ELR (cell line): ENCODE results near the gene LARP4.
"Not testable (repeated sequence)": the region's sequence is repeated elsewhere in the genome, so short reads cannot be mapped to it uniquely, and the experiment has no call there.

Source experiments
- DNase-seq: peaks from one replicate; pipeline ENCODE4 v3.0.0-alpha.2; 2015; ENCODE audit warnings: low read depth

Gene LARP4

DNA sequence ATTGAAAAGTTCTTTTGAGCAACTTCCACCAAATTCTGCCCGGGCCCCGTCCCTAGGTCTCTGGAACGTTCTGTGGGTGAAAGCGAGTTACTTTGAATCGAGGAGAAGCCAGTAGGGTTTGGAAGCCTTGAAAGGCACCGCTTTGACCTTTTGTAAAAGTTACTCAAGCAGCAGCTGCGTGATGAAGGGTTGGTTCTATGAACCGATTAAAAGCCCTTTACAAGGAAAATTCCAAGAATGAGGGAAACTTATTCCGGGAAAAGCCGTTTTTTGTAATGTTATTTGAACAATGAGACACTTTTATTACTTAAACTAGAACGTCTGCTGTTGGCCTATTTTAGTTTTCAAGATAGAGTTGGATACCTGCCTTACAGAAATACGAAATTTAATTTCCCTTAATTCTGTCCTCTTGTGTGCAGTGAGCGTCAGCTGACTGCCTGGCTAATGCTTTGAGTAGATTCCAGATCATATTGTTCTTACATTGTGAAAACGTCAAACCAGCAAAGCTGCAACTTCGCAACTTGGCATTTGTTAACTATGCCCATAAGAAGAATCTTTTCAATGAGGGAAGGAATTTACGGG lies 906 bp downstream of the LARP4 start:
- DNase-seq: peak; percentile 41

DNA sequence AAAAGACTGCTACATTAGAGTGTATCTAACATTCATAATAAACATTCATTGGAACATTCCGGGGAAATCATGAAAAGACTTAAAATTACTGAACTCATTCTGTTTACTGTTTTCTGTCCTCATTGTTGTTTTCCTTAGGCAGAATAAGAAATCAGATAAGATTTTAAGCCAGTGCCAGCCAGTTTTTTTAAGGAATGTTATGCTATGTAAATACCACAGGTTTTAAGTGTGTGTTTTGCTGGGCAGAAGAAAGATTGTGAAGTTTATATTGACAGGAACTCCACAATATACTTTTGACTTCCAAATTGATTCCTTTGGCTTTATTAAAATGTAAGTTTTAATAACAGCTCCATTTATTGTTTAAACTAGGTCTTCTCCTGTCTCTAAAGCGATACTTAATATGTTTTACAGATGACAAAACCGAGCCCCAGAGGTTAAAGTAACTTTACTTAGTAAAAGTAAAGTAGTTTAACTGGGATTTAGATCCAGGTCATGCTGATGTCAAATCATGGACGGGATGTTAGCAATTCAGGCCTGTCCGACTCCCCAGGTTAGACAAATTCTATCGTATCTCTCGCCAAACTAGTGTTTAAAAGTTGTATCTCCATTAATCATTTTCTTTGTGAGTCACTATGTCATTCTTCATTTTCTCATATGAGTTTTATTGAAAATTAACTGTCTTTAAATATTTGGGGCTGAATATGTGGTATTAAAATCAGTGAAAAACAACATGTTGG lies 1.7 kb downstream of the LARP4 start:
- DNase-seq: peak; percentile 19

DNA sequence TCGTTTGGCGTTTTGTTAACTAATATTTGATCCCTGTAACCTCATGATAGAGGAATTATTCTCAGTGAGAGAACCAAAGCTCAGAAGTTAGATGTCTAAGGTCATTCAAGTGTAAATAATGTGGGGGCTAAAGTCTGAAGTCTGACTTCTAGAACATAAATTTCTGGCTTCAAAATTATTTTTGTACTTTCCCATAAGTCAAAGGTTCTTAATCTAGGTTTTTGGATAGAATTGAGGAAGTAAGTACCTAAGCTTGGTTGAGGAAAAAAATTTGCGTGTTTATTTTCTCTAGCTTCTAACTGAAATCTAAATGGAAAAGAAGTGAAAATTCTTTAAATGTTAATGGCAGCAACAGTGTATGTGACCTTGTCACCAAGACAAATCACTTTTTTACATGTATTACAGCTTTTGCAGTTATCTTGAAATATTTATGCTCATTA lies 2.3 kb downstream of the LARP4 start:
- no peak for DNase-seq

DNA sequence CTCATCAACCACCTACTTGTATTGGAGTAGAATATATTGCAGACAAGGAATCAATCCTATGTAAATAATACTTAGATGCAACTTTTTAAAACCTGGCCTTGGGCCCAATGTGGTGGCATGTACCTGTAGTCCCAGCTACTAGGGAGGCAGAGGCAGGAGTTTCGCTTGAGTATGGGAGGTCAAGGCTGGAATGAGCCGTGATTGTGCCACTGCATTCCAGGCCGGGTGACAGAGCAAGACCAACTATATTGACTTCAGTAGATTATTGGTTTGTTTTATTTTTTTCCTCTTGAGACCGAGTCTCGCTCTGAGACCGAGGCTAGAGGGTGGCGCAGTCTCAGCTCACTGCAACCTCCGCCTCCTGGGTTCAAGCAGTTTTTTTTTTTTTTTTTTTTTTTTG lies 3.6 kb downstream of the LARP4 start:
- DNase-seq: no peak

DNA sequence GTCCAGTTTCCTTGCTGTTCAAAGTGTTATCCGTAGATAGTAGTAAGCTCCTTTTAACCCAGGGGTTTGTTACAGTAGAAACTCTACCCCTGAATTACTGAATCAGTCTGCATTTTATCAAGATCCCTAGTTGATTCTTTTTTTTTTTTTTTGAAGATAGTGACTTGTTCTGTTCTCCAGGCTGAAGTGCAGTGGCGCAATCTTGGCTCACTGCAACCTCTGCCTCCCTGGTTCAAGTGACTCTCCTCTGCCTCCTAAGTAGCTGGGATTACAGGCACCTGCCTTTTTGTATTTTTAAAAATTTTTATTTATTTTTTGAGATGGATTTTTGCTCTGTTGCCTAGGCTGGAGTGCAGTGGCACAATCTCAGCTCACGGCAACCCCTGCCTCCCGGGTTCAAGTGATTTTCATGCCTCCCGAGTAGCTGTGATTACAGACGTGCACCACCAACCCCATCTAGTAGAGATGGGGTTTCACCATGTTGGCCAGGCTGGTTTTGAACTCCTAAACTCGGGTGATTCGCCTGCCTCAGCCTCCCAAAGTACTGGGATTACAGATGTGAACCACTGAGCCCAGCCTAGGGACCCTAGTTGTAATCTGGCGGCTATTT lies 10.5 kb downstream of the LARP4 start:
- no peak for DNase-seq

DNA sequence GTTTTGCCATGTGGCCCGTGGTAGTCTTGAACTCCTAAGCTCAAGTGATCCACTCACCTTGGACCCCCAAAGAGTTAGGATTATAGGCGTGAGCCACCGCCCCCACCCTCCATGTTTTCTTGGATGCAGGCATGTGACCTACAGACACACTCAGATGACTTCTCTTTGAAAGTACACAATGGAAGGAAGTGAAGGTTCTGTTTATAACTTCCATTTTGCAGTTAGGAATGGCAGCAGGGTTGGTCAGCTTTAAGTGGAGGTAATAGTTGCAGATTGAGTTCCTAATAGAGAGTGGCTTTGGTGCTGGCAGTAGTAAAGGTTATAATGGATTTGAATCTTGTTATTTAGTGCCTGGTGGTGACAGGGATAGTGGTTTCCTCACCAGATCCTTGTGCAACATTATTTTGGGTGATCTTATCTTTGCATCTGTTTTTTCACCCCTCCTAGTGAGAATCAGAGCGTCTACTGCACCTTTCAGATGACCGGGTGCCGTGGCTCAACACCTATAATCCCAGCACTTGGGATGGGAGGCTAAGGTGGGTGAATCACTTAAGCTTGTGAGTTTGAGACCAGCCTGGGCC lies 15.3 kb downstream of the LARP4 start:
- DNase-seq: no peak

DNA sequence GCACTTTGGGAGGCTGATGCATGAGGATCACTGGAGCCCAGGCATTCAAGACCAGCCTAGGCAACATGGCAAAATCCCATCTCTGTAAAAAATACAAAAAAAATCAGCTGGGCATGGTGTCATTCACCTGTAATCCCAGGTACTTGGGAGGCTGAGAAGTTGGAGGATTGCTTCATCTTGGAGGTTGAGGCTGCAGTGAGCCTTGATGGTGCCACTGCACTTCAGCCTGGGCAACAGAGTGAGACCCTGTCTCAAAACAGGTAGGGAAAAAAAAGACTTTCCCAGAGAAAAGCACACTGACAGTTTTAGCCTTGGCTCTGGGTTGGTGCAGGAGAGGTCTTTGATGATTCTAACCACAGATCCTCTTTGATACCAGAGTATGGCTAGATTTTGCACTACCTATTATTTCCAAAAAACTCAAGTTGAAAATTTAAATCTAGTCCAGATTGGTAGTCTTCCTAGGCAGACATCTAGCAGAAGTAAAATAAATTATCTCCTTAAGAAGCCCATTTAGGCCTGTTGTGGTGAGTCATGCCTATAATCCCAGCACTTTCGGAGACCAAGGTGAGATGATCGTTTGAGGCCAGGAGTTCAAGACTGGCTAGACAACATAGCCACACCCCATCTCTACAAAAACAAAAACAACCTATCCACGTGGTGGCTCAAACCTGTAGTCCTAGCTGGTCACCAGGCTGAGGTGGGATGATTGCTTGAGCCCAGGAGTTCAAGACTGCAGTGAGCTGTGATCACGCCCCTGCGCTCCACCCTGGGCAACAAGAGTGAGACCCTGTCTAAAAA lies 18.6 kb downstream of the LARP4 start:
- no peak for DNase-seq

DNA sequence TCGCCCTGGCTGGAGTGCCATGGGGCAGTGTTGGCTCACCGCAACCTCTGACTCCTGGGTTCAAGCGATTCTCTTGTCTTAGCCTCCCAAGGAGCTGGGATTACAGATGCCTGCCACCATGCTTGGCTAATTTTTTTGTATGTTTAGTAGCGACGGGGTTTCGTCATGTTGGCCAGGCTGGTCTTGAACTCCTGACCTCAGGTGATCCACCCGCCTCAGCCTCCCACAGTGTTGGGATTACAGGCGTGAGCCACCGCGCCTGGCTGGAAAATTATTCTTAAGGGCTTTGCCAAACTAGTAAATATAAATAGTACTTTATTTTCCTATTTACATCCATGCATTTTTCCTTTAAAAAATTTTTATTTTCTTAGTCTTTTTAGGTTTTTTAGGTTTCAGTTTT lies 22.2 kb downstream of the LARP4 start:
- DNase-seq: not testable (repeated sequence)

DNA sequence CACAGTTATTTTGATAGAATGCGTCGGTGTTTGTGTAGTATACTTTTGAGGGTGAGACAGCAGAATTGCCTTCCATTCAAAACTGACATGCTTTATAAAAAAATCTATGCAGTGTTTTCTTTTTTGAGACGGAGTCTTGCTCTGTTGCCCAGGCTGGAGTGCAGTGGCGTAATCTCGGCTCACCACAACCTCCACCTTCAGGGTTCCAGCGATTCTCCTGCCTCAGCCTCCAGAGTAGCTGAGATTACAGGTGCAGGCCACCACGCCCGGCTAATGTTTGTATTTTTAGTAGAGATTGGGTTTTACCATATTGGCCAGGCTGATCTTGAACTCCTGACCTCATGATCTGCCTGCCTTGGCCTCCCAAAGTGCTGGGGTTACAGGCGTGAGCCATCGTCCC lies 22.7 kb downstream of the LARP4 start:
- DNase-seq: not testable (repeated sequence)

DNA sequence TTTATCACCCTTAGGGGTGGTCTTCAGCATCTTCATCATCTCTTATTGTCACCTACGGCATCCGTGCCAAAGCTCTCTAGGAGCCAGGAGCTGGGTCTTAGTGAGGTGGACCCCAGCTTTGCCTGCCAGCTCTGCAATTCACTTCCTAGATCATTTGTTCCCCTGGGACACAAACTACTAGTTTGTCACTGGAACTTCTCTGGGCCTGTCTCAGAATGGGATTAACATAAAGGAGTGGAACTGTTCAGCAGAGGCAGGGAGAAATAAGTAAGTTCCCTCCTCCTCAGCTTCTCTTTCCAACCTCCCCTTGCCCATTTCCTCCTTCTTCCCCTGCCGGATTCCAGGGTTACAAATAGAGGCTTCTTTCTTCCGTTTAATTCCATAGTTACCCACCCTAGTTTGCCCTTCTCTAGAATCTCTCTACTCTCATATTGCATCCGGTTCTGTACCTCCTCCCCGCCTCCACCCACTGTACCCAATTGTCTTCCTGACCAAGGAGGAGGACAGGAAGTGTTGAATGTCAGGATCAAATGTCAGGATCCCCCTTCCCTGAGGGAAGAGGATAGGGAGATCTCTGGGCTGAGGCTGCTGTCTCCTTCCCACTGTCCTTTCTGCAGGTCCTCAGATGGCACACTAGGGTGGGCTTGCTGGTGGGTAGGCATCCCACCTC lies 25.0 kb downstream of the LARP4 start:
- no peak for DNase-seq

DNA sequence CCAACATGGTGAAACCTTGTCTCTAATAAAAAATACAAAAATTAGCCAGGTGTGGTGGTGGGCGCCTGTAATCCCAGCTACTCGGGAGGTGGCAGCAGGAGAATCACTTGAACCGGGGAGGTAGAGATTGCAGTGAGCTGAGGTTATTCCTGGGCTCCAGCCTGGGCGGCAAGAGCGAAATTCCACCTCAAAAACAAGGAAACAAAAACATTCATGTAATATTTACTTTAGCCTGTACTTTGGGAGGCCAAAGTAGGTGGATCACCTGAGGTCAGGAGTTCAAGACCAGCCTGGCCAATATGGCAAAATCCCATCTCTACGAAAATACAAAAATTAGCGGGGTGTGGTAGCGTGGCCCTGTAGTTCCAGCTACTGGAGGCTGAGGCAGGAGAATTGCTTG lies 31.0 kb downstream of the LARP4 start:
- not testable (repeated sequence) for DNase-seq

DNA sequence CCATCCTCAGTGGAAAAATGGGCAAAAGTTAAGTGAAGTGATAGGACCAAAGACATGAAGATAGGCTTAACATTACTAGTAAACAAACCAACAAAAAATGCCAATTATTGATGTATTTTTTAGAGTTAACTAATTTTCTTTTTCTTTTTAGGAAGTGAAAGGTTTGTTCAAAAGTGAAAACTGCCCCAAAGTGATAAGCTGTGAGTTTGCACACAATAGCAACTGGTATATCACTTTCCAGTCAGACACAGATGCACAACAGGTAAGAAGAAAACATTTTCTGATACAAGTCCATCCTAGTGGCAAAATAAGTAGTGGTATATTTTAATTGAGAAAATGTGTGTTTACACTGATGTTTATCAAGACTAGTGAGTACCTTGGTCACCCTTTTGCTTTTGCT lies 39.6 kb downstream of the LARP4 start:
- DNase-seq: no peak

DNA sequence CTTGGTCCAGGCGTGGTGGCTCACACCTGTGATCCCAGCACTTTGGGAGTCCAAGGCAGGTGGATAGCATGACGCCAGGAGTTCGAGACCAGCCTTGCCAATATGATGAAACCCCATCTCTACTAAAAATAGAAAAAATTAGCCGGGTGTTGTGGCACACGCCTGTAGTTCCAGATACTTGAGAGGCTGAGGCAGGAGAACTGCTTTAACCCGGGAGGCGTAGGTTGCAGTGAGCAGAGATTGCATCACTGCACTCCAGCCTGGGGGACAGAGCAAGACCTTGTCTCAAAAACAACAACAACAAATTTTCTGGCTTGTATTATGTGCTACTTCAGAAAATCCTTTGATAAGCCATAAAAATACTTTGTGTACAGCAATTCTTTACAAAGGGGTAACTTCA lies 41.1 kb downstream of the LARP4 start:
- no peak for DNase-seq

DNA sequence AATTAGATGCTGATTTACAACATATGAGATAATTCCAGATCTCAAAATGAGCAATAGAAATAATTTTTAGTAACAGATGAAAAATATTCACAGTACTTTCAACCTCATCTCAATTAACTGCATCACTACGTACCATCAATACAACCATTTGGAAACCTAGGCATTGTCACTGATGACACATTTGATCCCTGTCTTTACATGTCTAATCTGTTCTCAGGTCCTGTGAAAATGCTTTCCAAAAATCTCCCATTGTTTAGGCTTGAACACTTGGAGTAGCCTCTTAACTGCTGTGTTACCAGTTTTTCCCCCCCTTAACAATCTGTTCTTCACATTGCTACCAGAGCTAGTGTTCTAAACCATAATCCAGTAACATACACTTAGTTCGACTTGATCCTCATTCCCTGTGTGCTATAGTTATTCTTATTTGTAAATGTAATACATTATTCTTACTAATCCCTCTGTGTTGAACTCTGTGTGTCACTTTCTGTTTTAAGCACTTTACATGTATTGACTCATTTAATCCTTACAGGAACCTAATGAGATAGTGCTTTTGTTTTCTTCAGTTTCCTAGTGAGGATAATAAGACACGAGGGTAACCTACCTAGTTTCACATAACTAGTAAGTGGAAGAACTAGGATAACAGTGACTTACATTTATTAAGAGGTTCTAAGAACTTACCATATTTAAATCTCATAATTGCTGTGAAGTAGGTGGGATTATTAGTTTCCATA lies 41.7 kb downstream of the LARP4 start:
- no peak for DNase-seq

DNA sequence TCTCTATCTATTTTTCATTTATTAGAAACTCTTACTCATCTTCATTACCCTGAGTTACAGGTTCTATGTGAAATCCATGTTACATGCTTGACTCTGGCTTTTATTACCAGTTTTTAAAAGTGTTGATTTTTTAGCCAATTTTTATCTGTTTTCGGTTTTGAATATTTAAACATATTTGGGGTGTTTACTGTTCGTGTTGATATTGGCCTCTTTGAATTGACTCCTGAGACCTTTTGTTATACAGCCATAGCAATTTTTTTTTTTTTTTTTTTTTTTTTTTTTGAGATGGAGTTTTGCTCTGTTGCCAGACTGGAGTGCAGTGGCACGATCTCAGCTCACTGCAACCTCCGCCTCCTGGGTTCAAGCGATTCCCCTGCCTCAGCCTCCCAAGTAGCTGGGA lies 49.0 kb downstream of the LARP4 start:
- not testable (repeated sequence) for DNase-seq

DNA sequence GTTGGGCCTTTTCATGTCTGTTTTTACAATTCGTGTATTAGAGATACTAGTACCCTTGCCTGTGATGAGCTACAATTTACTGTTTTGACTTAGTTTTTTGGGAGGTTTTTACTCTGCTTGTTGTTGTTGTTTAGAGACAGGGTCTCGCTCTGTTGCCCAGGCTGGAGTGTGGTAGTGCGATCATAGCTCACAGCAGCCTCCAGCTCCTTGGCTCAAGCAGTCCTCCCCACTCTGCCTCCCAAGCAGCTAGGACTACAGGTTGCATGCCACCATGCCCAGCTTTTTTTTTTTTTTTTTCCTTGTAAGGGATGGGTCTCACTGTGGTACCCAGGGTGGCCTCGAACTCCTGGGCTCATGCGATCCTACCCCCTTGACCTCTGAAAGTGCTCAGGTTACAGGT lies 52.1 kb downstream of the LARP4 start:
- no peak for DNase-seq

DNA sequence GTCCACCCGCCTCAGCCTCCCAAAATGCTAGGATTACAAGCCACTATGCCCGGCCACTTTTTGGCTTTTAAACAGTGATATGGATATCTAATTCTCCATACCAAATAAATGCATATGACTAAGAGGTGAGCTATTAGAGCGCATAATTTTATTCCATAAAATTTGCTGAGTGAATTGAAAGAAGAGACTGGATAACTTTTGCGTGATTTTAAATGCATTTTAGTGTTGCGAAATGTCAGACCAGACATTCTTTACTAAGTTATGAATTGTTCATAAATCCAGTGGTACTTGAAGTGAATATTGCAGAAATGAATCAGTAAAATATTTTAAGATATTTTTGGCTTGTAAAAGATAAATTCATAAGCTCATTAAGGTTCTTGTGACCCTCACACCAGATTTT lies 53.2 kb downstream of the LARP4 start:
- no peak for DNase-seq

DNA sequence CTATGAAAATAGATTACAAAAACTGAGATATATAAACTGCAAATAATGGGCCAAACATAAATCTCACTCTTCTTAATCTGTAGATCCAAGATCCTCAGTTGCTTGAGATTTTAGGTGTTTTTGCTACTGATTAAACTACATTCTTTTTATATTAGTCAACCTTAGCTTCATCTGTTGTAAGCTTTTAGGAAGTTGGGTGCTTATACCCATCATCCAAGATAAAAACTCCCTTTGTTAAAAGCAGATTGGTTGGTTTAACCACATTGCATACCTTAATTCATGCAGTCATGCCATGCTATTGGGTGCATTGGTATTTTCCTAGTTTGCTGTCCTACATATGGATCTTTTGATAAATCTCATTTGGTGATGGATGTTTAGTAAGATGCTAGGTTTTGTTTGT lies 57.9 kb downstream of the LARP4 start:
- DNase-seq: peak; percentile 43

DNA sequence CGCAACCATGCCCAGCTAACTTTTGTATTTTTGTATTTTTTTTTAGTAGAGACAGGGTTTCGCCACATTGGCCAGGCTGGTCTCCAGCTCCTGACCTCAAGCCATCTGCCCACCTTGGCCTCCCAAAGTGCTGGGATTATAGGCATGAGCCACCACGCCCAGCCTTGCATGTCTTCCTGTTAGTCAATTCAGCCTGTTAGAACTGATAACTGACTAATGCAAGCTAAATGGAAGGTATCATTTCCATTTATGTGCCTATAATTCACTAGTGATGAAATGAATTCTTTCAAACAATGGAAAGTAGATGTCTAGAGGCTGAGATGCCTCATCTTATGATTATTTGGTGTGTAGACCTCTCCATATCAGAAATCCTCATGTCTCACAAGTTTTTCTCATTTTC lies 66.8 kb downstream of the LARP4 start:
- DNase-seq: no peak

DNA sequence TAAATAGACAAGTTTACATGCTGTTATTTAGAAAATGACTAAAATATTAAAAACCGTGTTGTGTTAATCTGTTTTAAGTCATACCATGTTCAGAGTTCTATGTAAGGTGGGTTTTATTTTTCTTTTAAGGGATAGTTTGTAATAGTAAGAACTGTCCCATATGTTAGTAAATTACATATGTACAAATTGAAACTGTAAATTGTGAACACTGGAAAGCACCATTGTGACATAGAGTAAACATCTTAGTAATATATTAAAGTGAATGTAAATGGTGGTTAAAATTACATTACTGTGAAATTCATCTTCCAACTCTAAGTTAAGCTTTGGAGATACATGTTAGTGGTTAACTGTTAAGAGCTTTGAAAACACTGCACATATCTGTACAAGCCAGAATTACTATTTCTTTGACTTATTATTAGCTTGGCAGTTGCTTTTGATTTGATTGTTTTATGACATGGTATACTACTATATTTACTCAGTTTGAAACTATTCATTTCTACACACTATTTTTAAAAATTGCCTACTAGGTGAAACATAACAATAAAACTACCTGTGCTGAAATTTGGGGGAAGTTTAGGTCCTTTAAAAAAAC lies 76.7 kb downstream of the LARP4 start:
- DNase-seq: no peak

DNA sequence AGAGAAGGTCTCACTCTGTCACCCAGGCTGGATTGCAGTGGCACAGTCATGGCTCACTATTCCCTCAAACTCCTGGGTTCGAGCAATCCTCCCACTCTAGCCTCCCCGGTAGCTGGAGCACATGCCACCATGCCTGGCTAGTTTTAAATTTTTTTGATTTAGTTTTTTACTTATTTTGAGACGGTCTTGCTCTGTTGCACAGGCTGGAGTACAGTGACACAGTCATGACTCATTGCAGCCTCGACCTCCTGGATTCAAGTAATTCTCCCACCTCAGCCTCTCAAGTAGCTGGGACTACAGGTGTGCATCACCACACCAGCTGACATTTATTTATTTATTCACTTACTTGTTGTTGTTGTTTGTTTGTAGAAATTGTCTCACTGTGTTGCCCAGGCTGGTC lies 81.9 kb downstream of the LARP4 start:
- DNase-seq: peak; percentile 40
